Lower lobe of right lung (tissue), 2 donors: ENCODE data around the gene OGFR. TPM values are rescaled to one million over a fixed set of nuclear protein-coding genes. Genes with fewer than 3 reads are reported as not detected.
"Not testable (repeated sequence)": the region's sequence is repeated elsewhere in the genome, so short reads cannot be mapped to it uniquely, and the experiment has no call there.

Experiments
- ATAC-seq, 2 donors: fragments of 200-7000 bp; cut with Tn5 transposase; one replicate each; pipeline ENCODE4 v1.9.1; 2020 to 2022; ENCODE audit warnings: mild to moderate bottlenecking in 2 of 2, moderate library complexity in 2 of 2
- DNase-seq: peaks from one replicate; pipeline ENCODE4 v3.0.0-alpha.2; 2020
- H3K27ac ChIP-seq: fragments of 200-600 bp; one replicate; pipeline ENCODE4 v1.8.0; 2022
- H3K27me3 ChIP-seq: fragments of 200-600 bp; one replicate; pipeline ENCODE4 v1.8.0; 2022; ENCODE audit warnings: low read depth
- H3K36me3 ChIP-seq: fragments of 200-600 bp; one replicate; pipeline ENCODE4 v1.8.0; 2022; ENCODE audit warnings: mild to moderate bottlenecking
- H3K4me1 ChIP-seq: fragments of 200-600 bp; one replicate; pipeline ENCODE4 v1.8.0; 2022
- H3K4me3 ChIP-seq: fragments of 200-600 bp; one replicate; pipeline ENCODE4 v1.8.0; 2022; ENCODE audit warnings: mild to moderate bottlenecking
- H3K9me3 ChIP-seq: fragments of 200-600 bp; one replicate; pipeline ENCODE4 v1.8.0; 2022
- intact Hi-C: fragments of 100-400 bp; cut with DNase I; formaldehyde crosslinking; loops from one replicate; pipeline ENCODE4 v1.11.0; 2022
- total RNA-seq: library from RNA; stranded (reverse); fragmentation: NEBNext Ultra II Directional; extraction: Animal tissue kit (Norgen Biotek cat#: 25700); gene quantifications from one replicate; pipeline ENCODE4 v1.2.1, GENCODE V29; 2021
- TF ChIP-seq, protein P1 (sequence below): fragments of 200-600 bp; IDR thresholded peaks from one replicate; pipeline ENCODE4 v1.8.0; 2022; ENCODE audit warnings: antibody characterized with exemption, mild to moderate bottlenecking
- donor health status: DM: no; HTN: yes; CAD: no; lungs with severe emphysema.

The OGFR gene
- total RNA-seq, 1 donor from 2014 or later, result 69.4 TPM

DNA sequence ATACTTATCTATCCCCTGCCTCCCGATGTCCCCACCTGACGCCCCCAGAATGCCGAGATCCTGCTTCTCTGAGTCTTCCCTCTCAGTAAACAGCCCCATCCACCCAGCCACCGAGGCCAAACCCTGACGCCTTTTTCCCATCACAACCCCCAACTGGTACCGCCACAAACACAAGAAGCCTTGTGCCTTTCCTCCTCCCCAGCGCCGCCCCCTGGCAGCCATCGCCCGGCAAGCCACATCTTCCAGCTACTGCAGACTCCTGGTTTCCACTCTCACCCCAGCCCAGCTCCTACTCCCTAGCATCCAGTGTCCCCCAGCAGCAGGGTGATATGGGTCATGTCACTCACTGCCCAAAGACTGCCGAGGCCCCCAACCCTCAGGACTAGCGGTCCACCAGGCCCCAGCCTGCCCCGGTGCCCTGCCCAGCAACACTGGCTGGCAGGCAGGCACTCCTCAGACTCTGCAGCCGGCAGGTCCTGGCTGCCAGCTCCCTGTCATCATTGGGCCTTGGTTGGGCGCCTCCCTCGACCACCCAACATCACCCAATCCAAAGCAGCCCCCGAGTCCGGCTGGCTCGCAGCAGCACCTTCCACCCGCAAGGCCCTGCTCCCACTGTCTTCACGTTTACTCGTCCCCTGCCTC lies 45.8 kb downstream of the OGFR start:
- intact Hi-C loops, result no loop called here
- Histone ChIP-seq H3K36me3 (peaks cover 24% of the 10 kb centered on the region), H3K4me3 (no peak overlapping the region), H3K27me3 (no peaks in the 10 kb centered on the region), H3K4me1 (no peaks in the 10 kb centered on the region), H3K27ac (no peak overlapping the region), H3K9me3 (no peaks in the 10 kb centered on the region)
- ATAC-seq (peak in 1 of 2 donors; percentile 21), DNase-seq (no peak)
- TF ChIP-seq, protein P1, sequence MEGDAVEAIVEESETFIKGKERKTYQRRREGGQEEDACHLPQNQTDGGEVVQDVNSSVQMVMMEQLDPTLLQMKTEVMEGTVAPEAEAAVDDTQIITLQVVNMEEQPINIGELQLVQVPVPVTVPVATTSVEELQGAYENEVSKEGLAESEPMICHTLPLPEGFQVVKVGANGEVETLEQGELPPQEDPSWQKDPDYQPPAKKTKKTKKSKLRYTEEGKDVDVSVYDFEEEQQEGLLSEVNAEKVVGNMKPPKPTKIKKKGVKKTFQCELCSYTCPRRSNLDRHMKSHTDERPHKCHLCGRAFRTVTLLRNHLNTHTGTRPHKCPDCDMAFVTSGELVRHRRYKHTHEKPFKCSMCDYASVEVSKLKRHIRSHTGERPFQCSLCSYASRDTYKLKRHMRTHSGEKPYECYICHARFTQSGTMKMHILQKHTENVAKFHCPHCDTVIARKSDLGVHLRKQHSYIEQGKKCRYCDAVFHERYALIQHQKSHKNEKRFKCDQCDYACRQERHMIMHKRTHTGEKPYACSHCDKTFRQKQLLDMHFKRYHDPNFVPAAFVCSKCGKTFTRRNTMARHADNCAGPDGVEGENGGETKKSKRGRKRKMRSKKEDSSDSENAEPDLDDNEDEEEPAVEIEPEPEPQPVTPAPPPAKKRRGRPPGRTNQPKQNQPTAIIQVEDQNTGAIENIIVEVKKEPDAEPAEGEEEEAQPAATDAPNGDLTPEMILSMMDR, result no peak

DNA sequence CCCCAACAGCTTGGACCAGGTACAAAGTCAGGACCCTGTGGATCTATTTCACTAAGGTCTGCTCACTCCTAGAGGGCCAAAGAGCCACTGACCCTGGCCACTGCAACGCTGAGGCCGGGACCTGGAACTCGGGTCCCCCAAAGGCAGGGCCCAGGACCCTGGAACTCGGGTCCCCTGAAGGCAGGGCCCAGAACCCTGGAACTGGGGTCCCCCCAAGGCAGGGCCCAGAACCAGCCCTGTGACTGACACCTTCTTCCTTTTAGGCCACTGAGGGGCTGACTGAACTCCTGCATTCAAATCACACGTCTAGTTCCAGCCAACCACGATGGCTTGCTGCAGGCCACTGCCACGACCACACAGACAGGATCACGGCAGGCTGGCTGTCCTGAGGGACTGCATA lies 47.6 kb downstream of the OGFR start:
- intact Hi-C loops, result no loop called here
- H3K27me3 ChIP-seq, result no peaks in the 10 kb centered on the region
- peaks cover 27% of the 10 kb centered on the region for H3K36me3 ChIP-seq
- H3K4me3 ChIP-seq, result no peak overlapping the region
- TF ChIP-seq, protein P1, result no peak
- no peak overlapping the region for H3K27ac ChIP-seq
- DNase-seq (no peak), ATAC-seq (no peak)
- no peaks in the 10 kb centered on the region for H3K4me1 ChIP-seq
- H3K9me3 ChIP-seq, result no peaks in the 10 kb centered on the region

DNA sequence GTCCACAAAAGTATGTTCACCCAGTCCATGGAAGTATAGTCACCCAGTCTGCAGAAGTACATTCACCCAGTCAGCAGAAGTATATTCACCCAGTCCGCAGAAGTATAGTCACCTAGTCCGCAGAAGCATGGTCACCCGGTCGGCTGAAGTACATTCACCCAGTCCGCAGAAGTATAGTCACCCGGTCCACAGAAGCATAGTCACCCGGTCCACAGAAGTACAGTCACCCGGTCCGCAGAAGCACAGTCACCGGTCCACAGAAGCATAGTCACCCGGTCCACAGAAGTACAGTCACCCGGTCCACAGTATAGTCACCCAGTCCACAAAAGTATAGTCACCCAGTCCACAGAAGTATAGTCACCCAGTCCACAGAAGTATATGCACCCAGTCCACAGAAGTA lies 48.2 kb downstream of the OGFR start:
- no peak overlapping the region for H3K27ac ChIP-seq
- no peaks in the 10 kb centered on the region for H3K4me1 ChIP-seq
- DNase-seq (no peak), ATAC-seq (no peak)
- no peak overlapping the region for H3K4me3 ChIP-seq
- intact Hi-C loops, result no loop called here
- no peaks in the 10 kb centered on the region for H3K9me3 ChIP-seq
- H3K27me3 ChIP-seq, result no peaks in the 10 kb centered on the region
- H3K36me3 ChIP-seq, result peaks cover 28% of the 10 kb centered on the region
- TF ChIP-seq, protein P1, result no peak

DNA sequence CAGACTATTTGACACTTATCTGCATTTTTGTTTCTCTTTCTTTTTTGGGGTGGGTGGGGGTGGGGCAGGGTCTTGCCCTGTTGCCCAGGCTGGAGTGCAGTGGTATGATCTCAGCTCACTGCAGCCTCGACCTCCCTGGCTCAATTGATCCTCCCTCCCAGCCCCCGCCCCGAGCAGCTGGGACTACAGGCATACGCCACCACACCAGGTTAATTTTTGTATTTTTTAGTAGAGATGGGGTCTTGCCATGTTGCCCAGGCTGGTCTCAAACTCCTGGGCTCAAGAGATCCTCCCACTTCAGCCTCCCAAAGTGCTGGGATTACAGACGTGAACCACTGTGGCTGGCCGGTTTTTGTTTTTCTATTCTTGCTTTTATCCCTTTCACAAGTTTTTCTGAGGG lies 48.7 kb downstream of the OGFR start:
- H3K4me3 ChIP-seq, H3K4me1 ChIP-seq, DNase-seq, H3K27ac ChIP-seq, H3K27me3 ChIP-seq, ATAC-seq, H3K9me3 ChIP-seq, intact Hi-C loops: not testable (repeated sequence)
- H3K36me3 ChIP-seq, result peaks cover 28% of the 10 kb centered on the region

DNA sequence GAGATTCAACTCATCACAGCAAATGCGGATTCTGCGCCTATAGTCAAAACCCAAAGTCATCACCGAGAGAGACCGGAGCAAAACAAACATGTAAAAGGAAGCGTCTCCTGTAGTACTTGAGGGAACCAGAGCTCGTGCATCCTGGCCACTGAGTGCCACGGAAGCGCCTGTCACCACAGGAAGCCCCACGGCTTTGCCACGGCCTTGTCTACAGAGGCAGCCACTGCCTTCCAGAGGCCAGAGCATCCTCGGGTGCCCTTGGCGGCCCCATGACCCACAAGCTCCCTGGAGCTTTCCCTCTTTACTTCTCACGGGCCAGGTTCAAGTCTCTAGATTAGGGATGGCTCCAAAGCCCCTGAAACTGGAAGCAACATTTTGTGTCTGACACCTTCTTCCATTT lies 49.5 kb downstream of the OGFR start:
- Histone ChIP-seq H3K4me1 (no peaks in the 10 kb centered on the region), H3K9me3 (no peaks in the 10 kb centered on the region), H3K27me3 (no peaks in the 10 kb centered on the region), H3K27ac (no peak overlapping the region), H3K4me3 (no peak overlapping the region), H3K36me3 (peaks cover 28% of the 10 kb centered on the region)
- ATAC-seq, result no peak
- intact Hi-C loops, result no loop called here
- TF ChIP-seq, protein P1, result no peak
- DNase-seq, result no peak

DNA sequence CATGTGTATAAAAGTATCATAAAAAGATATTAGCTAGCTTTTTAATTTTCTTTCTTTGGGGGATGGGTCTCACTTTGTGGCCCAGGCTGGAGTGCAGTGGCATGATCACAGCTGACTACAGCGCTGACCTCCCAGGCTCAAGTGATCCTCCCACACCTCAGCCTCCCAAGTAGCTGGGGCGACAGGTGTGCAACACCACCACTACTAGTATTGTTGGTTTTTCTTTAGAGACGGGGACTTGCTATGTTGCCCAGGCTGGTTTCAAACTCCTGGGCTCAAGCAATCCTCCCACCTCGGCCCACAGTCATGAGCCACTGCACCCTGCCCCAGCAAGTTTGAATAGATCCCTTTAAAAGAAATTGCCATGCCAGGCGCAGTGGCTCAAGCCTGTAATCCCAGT lies 50.5 kb downstream of the OGFR start:
- ATAC-seq, result no peak
- intact Hi-C loops, result no loop called here
- no peak for DNase-seq
- Histone ChIP-seq H3K9me3 (no peaks in the 10 kb centered on the region), H3K27ac (no peak overlapping the region), H3K4me3 (no peak overlapping the region), H3K36me3 (peaks cover 28% of the 10 kb centered on the region), H3K27me3 (no peaks in the 10 kb centered on the region), H3K4me1 (peaks cover 2% of the 10 kb centered on the region)
- TF ChIP-seq, protein P1, result no peak
